Activated CD4-positive, alpha-beta T cell treated with anti-CD3 and anti-CD28 coated beads for 1 hour (primary cell): ENCODE measurements around the gene COQ2.
A peak's percentile ranks its signal among the peaks of the same experiment; 100 is the strongest.
"Not testable (repeated sequence)": the region's sequence is repeated elsewhere in the genome, so short reads cannot be mapped to it uniquely, and the experiment has no call there.

Experiments used
- DNase-seq: peaks from one replicate; pipeline ENCODE4 v3.0.0-alpha.2; 2020

The COQ2 gene

GRCh38 chr4:83247415-83248357 is 36.9 kb downstream of the COQ2 start:
- no peak for DNase-seq

- DNase-seq: no peak
These were observed 43.5 kb downstream of the COQ2 start for GRCh38 chr4:83241132-83241531.

GRCh38 chr4:83240379-83240875 is 44.2 kb downstream of the COQ2 start:
- DNase-seq: no peak

GRCh38 chr4:83238393-83239248 is 46.0 kb downstream of the COQ2 start:
- no peak for DNase-seq

- DNase-seq: no peak
These were observed 47.0 kb downstream of the COQ2 start for GRCh38 chr4:83237591-83237990.

- DNase-seq: not testable (repeated sequence)
These were observed 48.9 kb downstream of the COQ2 start for GRCh38 chr4:83235645-83236133.

- DNase-seq: no peak
These were observed 49.5 kb downstream of the COQ2 start for GRCh38 chr4:83234902-83235644.

GRCh38 chr4:83234387-83234786 is 50.2 kb downstream of the COQ2 start:
- DNase-seq: not testable (repeated sequence)

- DNase-seq: no peak
These were observed 52.5 kb downstream of the COQ2 start for GRCh38 chr4:83232082-83232481.

GRCh38 chr4:83231620-83232076 is 53.0 kb downstream of the COQ2 start:
- DNase-seq: no peak

- DNase-seq: no peak
These were observed 53.7 kb downstream of the COQ2 start for GRCh38 chr4:83230928-83231327.

- no peak for DNase-seq
These were observed 54.8 kb downstream of the COQ2 start for GRCh38 chr4:83229791-83230190.

- no peak for DNase-seq
These were observed 56.4 kb downstream of the COQ2 start for GRCh38 chr4:83228231-83228630.

- DNase-seq: no peak
These were observed 59.9 kb downstream of the COQ2 start for GRCh38 chr4:83224502-83225197.

GRCh38 chr4:83223781-83224180 is 60.8 kb downstream of the COQ2 start:
- no peak for DNase-seq

- no peak for DNase-seq
These were observed 62.6 kb downstream of the COQ2 start for GRCh38 chr4:83221897-83222441.

- DNase-seq: peak; percentile 23
These were observed 65.0 kb downstream of the COQ2 start for GRCh38 chr4:83219344-83220331.

GRCh38 chr4:83217721-83218522 is 66.7 kb downstream of the COQ2 start:
- peak; percentile 38 for DNase-seq

- DNase-seq: no peak
These were observed 67.5 kb downstream of the COQ2 start for GRCh38 chr4:83216959-83217683.
